Stimulated activated CD4-positive, alpha-beta T cell treated with anti-CD3 and anti-CD28 coated beads, Interleukin-2, amount 100 ng/mL, for 24 hours (primary cell): ENCODE data around the gene PCCA.

Source experiments
- DNase-seq, 2 donors: peaks; one replicate each; pipeline ENCODE4 v3.0.0-alpha.2; 2020

Gene PCCA

GRCh38 chr13:100480676-100481075 is 391.8 kb downstream of the PCCA start:
- DNase-seq, result no peak

- DNase-seq, result no peak
These were observed 394.2 kb downstream of the PCCA start for GRCh38 chr13:100483139-100483538.

DNA sequence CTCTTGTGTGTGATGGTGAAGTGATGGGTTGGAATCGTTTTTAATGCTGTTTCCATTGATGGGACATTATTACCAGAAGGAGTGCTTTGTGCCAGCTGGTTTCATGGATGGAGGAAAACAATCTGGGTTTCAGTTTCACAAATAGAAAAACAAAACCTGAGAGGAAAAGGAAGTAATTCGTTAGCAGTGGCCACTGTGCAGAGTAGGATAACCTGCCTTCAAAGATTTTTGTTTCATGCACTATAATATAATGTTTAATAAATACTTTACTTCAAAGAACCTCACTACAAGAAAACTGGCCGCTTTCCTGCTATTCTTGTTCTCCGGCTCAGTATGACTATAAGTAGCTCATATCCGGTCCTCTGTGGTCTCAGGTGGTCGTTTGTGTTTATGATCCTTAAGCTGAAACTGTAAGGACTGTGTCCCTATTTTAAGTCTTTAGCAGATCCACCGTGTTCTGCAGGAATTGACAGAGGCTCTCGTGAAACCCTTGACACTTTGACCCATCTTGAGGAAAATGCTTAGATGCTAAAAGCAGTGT is 395.0 kb downstream of the PCCA start:
- no peak for DNase-seq

GRCh38 chr13:100484702-100485101 is 395.8 kb downstream of the PCCA start:
- DNase-seq, result no peak

DNA sequence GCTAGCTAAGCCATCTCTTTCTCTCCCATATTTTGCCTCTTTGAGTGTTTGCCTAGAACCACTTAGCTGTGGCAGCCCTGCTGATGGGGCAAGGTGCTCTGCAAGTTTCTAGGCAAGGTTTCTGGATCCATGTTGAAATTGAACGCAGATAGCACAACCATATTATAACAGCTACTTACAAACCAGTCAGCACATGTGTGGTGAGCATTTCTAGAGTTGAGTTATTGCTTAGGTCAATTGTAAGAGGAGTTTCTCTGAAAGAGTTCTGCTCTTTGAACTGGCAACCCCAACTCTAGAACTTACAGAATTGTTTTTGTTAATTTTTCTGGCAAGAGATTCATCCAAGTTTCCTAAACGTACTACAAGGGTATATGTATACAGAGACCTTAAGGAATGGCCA is 396.4 kb downstream of the PCCA start:
- no peak for DNase-seq

- no peak for DNase-seq
These were observed 401.8 kb downstream of the PCCA start for GRCh38 chr13:100490692-100491091.

DNA sequence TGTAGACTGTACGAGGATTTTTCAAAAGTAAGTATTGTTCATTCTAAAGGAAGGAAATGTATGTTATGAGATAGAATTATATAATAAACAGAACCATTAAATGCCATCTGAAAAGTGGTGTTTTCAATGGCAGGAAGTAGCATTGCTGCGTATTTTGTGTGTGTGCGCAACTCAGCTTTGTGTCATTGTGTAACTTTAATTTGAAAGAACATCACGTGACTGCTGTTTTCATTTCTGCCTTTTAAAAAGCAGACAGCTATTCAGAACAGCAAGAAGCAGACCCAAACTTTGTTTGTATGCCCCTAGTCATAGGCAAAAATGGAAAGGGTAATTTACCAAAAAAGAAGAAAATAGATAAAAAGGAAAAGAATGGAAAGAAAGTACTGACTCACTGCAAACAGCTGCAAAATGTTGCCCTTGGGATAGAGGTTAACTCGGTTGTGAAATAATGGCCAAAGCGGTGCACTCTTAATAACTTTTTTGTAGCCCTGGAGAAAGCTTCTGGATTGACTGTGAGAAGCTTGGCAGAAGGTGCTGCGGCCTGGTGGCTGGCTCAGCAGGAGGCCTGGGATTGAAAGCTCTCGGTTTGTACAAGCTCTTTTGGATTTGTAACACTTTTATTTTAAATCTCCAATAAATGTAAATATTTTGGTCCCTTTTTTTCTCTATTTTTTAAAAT is 402.4 kb downstream of the PCCA start:
- no peak for DNase-seq

GRCh38 chr13:100493418-100493817 is 404.5 kb downstream of the PCCA start:
- DNase-seq, result no peak

DNA sequence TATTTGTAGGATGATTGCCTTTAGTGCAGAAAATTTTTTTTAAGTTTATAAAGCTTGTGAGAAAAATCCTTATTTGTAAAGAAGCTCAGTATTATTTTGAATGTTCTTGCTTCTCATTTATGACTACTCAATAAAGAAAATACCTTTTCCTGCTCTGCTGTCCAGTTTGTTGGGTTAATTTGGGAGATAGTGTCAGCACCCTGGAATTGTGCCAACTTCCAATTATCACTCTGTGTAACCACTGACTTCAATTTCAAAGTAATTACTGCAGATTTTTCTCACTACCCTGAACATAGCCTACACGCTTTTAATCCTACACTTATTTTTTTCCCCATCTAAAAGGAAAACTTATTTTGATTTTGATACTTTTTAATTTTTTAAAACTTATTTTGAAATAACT is 406.6 kb downstream of the PCCA start:
- no peak for DNase-seq

- DNase-seq, result no peak
These were observed 408.5 kb downstream of the PCCA start for GRCh38 chr13:100497389-100497788.

DNA sequence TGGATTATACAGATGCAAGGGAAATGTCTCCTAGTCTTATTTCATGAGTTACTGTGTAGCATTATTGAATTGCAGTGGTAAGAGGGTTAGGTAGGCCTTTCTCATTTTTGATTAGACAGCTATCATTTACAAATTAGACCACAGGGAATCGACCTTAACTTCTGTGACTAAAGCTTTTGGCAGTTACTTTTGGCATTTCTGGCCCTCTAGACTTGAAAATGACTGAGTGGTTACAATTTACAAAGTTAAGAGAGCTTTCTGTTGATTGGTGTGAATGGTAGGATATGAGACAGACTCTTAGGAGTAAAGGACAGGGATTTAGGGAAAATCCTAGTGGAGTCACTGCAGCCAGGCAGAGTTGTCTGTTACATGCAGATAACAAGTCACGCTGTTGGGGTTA is 413.6 kb downstream of the PCCA start:
- no peak for DNase-seq

DNA sequence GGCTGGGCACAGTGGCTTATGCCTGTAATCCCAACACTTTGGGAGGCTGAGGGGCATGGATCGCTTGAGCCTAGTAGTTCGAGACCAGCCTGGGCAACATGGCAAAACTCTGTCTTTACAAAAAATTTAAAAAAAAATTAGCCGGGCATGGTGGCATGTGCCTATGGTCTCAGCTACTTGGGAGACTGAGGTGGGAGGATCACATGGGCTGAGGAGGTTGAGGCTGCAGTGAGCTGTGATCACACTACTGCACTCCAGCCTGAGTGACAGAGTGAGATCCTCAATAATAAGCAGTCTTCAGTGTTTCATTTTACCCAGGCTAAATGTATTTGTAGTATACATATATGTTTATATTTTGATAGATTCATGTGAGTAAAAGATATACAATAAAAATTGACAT is 414.7 kb downstream of the PCCA start:
- DNase-seq, result no peak

- DNase-seq, result peak; percentile 48 to 51
These were observed 417.3 kb downstream of the PCCA start for GRCh38 chr13:100506154-100506553.

DNA sequence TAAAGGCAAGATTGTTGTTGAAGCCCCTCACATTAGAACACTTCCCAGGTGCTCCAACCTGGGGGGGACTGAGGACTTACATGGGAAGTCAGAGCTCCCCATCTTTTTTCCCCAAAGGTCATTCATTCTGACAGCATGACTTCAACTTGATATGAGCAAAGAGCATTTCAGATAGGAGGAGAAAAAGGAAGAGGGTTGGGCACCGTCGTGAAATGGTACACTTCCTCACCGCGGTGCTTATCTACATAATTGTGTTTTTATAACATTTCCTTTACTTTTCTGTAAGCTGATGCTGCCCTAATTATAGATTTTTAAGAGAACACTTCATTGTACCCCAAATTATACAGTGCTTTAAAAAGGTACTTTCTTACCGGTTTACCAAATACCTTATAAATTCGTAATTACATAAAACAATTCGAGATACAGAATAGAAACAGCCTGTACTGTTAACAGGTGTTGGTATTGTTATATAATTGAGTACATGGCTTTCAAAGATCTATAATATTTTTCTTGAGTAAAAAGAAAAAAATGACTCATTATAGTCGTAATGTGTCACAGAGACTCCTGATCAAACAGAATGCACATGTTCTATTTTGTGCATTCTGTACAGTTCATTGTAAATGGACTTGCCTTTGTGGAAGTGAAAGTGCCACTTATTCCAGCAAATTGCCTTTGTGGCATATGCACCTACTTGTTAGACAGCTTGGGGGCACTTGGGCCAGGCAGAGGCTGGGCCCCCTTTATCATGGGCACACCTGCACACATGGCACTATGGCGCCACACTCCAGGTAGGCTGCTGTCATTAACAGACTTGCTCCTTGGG is 417.9 kb downstream of the PCCA start:
- no peak for DNase-seq

- no peak for DNase-seq
These were observed 419.6 kb downstream of the PCCA start for GRCh38 chr13:100508455-100508854.

- DNase-seq, result no peak
These were observed 420.1 kb downstream of the PCCA start for GRCh38 chr13:100508996-100509395.

- no peak for DNase-seq
These were observed 421.5 kb downstream of the PCCA start for GRCh38 chr13:100510208-100510957.

GRCh38 chr13:100511466-100511865 is 422.6 kb downstream of the PCCA start:
- DNase-seq, result no peak

DNA sequence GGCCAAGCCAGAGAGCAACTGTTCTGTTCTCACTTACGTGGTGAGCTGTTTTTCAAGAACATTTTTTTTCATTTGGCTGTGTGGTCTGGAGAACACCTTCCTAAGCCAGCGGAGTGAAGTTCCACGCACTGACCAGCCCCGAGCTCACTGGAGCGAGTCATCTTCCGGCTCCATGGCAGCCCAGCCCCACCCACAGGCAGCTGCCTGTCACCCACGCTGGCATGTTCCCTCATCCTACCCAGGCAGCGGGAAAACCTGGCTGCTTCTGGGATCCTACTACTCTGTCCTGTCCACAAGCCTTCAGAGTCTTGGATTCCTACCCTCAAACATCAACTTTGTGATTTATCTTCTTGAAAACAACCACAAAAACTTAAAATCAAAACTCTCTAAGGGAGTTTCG is 423.5 kb downstream of the PCCA start:
- DNase-seq, result no peak

DNA sequence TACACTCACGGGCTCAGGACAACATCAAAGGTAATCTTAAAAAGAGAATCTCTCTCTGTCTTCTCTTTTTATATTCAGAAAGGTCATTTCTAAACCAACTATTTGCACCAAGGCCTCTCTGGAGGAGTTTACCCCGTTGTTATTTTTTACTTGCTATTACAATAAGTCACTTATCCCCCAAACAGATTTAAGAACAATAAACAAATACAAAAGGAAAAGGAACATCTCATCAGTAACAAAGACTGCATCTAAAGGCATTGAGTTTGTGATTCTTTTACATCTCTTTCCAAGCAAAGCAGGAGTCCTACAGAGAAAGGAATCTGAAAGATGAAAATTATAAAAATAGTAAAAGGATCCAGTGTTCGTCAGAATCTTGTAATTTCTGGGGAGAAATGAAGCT is 424.3 kb downstream of the PCCA start:
- DNase-seq, result no peak

DNA sequence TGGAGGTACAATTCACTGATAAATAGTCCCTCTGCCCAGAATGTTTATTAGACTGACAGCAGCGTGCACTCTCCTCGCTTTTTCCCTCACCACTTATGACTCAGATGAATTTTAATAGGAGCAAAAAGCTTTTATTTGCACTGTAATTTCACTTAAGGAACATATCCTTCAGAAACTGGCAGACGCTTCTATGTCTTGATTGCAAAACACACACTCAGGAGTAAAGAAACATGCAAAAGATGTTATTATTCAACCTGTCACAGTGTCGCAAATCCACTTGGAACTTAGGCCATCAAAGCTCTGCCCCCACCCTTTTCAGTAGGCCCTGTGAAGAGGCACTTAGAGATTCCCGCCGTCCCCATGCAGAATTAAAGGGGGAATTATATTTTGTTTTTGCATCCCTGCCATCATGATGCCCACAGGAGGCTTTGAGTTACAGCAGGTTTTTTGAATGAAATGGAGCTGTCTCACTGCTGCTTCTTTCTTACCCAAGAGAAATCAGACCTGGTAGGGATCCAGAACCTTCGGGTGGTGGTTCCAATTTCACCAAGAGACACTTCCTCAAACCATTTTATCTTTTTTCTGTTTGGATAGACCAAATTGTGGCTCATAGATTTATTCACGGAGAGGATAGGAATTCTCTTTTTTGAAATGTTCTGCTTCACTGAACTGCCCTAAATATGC is 425.2 kb downstream of the PCCA start:
- no peak for DNase-seq

GRCh38 chr13:100514788-100515409 is 426.0 kb downstream of the PCCA start:
- DNase-seq, result peak; percentile 79 to 80
